Fibroblast of lung (primary cell): Measurements from ENCODE around the gene ANKRD61. TPM values are rescaled to one million over a fixed set of nuclear protein-coding genes. Genes with fewer than 3 reads are reported as not detected.

Source experiments
- DNase-seq, 2 donors: peaks; one replicate each; pipeline versions ENCODE4 v3.0.0 to v3.0.0-alpha.2; 2010; ENCODE audit warnings: low read depth in 2 of 2
- H2AFZ ChIP-seq: 2 replicates; pipeline ENCODE4 v1.5.1; 2012; ENCODE audit warnings: low read length, control low read depth, inconsistent platforms
- H3K27ac ChIP-seq: 2 replicates; pipeline ENCODE4 v1.5.1; 2011; ENCODE audit warnings: low read length, control low read depth; ENCODE audit not compliant: insufficient read depth
- H3K27me3 ChIP-seq: 2 replicates; pipeline ENCODE4 v1.5.1; 2011; ENCODE audit warnings: mild to moderate bottlenecking, low read length; ENCODE audit not compliant: control insufficient read depth, insufficient read depth
- H3K36me3 ChIP-seq: 2 replicates; pipeline ENCODE4 v1.5.1; 2011; ENCODE audit warnings: low read length; ENCODE audit not compliant: control insufficient read depth, insufficient read depth
- H3K4me1 ChIP-seq: 2 replicates; pipeline ENCODE4 v1.5.1; 2011; ENCODE audit warnings: low read length; ENCODE audit not compliant: control insufficient read depth, insufficient read depth; ENCODE audit errors: extremely low read depth
- H3K4me2 ChIP-seq: 2 replicates; pipeline ENCODE4 v1.5.1; 2011; ENCODE audit warnings: low read length, control low read depth; ENCODE audit not compliant: insufficient read depth; ENCODE audit errors: extremely low read depth
- H3K4me3 ChIP-seq, 4 experiments: fragments of 200-600 bp in 1 of 4; sonication (generic) in 1 of 4; replicated peaks in 1 of 4; 2 replicates each; pipeline ENCODE4 v1.5.1; 2011 to 2016; ENCODE audit warnings: low read length in 4 of 4, low read depth in 3 of 4, mild to moderate bottlenecking in 3 of 4, control low read depth in 2 of 4, inconsistent platforms in 1 of 4, mixed read lengths in 1 of 4; ENCODE audit not compliant: insufficient read depth in 1 of 4; ENCODE audit errors: control extremely low read depth in 1 of 4
- H3K79me2 ChIP-seq: 2 replicates; pipeline ENCODE4 v1.5.1; 2012; ENCODE audit warnings: mild to moderate bottlenecking, low read length, inconsistent platforms; ENCODE audit not compliant: control insufficient read depth, insufficient read depth
- H3K9ac ChIP-seq: 2 replicates; pipeline ENCODE4 v1.5.1; 2011; ENCODE audit warnings: mild to moderate bottlenecking, low read length, control low read depth; ENCODE audit not compliant: insufficient read depth
- H3K9me3 ChIP-seq: 2 replicates; pipeline ENCODE4 v1.5.1; 2012; ENCODE audit warnings: low read depth, low read length; ENCODE audit not compliant: control insufficient read depth, insufficient read depth
- H4K20me1 ChIP-seq: 2 replicates; pipeline ENCODE4 v1.5.1; 2011; ENCODE audit warnings: low read length; ENCODE audit not compliant: control insufficient read depth, insufficient read depth; ENCODE audit errors: extremely low read depth
- EZH2 ChIP-seq: IDR thresholded peaks from 2 replicates; pipeline ENCODE4 v1.5.1; 2012; ENCODE audit warnings: low read length, control low read depth, mild to moderate bottlenecking; ENCODE audit errors: missing control alignments
- polyA plus RNA-seq, 2 donors: library from polyadenylated mRNA; depleted of rRNA in 1 of 2; stranded (reverse) in 1 of 2; unstranded in 1 of 2; fragments of >200 nt; gene quantifications; 2 replicates each; pipeline ENCODE4 v1.2.1, GENCODE V29; 2011 to 2012; ENCODE audit warnings: missing spikeins in 1 of 2
- total RNA-seq: library from RNA; depleted of rRNA; stranded (reverse); fragments of >200 nt; gene quantifications from 2 replicates; pipeline ENCODE4 v1.2.1, GENCODE V29; 2014
- TF ChIP-seq, protein P1 (sequence below), 2 donors: IDR thresholded peaks in 1 of 2; conservative IDR thresholded peaks in 1 of 2; 1 replicate in 1 of 2; 2 replicates in 1 of 2; pipeline ENCODE4 v1.5.1; 2011 to 2012; ENCODE audit warnings: low read length in 2 of 2, control low read depth in 1 of 2, inconsistent platforms in 1 of 2, low read depth in 1 of 2, mild to moderate bottlenecking in 1 of 2

Gene ANKRD61
- total and polyA plus RNA-seq, 2 donors (not counting 1 experiment from before 2014, with no cell fraction given) = 0.17 to 0.43 TPM

GRCh38 chr7:6011541-6011940 is 19.6 kb upstream of the ANKRD61 start:
- Histone ChIP-seq H2AFZ (no peak overlapping the region), H3K4me1 (peaks cover 7% of the 10 kb centered on the region), H3K4me3 (no peak overlapping the region), H3K27ac (no peak overlapping the region), H3K79me2 (peaks cover 30% of the 10 kb centered on the region), H4K20me1 (no peaks in the 10 kb centered on the region), H3K27me3 (no peaks in the 10 kb centered on the region), H3K9ac (no peak overlapping the region), H3K4me2 (no peak overlapping the region), H3K9me3 (no peaks in the 10 kb centered on the region), H3K36me3 (peaks cover 3% of the 10 kb centered on the region)
- TF ChIP-seq, protein P1, sequence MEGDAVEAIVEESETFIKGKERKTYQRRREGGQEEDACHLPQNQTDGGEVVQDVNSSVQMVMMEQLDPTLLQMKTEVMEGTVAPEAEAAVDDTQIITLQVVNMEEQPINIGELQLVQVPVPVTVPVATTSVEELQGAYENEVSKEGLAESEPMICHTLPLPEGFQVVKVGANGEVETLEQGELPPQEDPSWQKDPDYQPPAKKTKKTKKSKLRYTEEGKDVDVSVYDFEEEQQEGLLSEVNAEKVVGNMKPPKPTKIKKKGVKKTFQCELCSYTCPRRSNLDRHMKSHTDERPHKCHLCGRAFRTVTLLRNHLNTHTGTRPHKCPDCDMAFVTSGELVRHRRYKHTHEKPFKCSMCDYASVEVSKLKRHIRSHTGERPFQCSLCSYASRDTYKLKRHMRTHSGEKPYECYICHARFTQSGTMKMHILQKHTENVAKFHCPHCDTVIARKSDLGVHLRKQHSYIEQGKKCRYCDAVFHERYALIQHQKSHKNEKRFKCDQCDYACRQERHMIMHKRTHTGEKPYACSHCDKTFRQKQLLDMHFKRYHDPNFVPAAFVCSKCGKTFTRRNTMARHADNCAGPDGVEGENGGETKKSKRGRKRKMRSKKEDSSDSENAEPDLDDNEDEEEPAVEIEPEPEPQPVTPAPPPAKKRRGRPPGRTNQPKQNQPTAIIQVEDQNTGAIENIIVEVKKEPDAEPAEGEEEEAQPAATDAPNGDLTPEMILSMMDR (conservative IDR thresholded peaks at IDR 0.05 in 1 of 2, IDR thresholded peaks at IDR 0.05 in 1 of 2; ENCODE audit: low read depth in 1 of 2, low read length in 2 of 2) = no peak
- TF ChIP-seq EZH2 = no peak
- DNase-seq = no peak

- Histone ChIP-seq H4K20me1 (no peaks in the 10 kb centered on the region), H3K36me3 (peaks cover 6% of the 10 kb centered on the region), H3K27ac (no peak overlapping the region), H3K4me1 (peaks cover 10% of the 10 kb centered on the region), H3K9me3 (no peaks in the 10 kb centered on the region), H3K4me3 (no peak overlapping the region), H3K9ac (no peak overlapping the region), H3K79me2 (peaks cover 32% of the 10 kb centered on the region), H2AFZ (no peak overlapping the region), H3K4me2 (no peak overlapping the region), H3K27me3 (no peaks in the 10 kb centered on the region)
- no peak for TF ChIP-seq EZH2
- TF ChIP-seq, protein P1 (conservative IDR thresholded peaks at IDR 0.05 in 1 of 2, IDR thresholded peaks at IDR 0.05 in 1 of 2; ENCODE audit: low read depth in 1 of 2, low read length in 2 of 2) = no peak
- no peak for DNase-seq
Measured at GRCh38 chr7:6012355-6013104, 18.6 kb upstream of the ANKRD61 start.

DNA sequence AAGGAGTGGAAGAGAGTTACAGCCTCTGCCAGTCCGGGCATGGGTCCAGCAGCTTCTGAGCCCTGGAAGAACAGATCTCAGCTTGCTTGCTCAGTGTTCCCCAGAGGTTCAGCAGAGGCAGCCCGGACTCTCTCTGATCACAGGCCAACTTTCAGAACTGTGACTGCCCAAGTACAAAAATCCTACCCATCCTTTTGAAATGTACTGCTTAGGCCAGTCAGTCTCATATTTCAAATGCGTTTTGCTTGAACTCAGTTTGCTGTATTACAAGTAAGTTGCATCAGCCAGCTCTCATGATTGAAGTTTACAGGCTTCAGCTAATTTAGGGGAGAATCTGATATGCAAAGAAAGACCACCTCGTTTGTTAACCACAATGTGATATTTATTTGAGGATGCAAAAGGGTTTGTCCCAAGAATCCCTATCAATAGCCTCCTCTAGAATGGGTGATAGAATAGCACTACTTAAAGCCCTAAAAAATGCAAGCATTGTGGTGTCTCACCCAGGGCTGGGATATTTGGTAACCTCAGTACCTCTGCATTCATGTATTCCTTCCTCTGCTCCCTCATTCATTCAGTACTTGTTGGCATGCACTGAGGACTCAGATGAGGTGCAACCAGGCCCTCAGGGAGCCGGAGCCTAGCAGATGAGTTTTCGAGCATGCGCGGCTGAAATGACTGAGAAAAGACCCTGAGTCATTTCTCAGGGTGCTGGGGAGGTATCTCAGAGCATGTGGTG is 15.1 kb upstream of the ANKRD61 start:
- Histone ChIP-seq H3K9ac (no peak overlapping the region), H3K27ac (peak overlapping the region; percentile 75), H3K27me3 (no peaks in the 10 kb centered on the region), H3K9me3 (no peaks in the 10 kb centered on the region), H3K4me3 (peak overlapping the region in 2 of 4 experiments; percentile 6 to 19), H3K4me2 (peak overlapping the region; percentile 47), H4K20me1 (no peaks in the 10 kb centered on the region), H3K79me2 (peaks cover 18% of the 10 kb centered on the region), H3K36me3 (peaks cover 13% of the 10 kb centered on the region), H3K4me1 (peaks cover 7% of the 10 kb centered on the region), H2AFZ (no peak overlapping the region)
- DNase-seq = peak; percentile 76 to 99
- TF ChIP-seq EZH2 = no peak
- TF ChIP-seq, protein P1 (conservative IDR thresholded peaks at IDR 0.05 in 1 of 2, IDR thresholded peaks at IDR 0.05 in 1 of 2; ENCODE audit: low read depth in 1 of 2, low read length in 2 of 2) = no peak
